NB4 (cell line): ENCODE measurements around the gene PNPLA5.

ENCODE experiments used
- CTCF ChIP-seq: IDR thresholded peaks from one replicate; pipeline ENCODE4 v1.5.1; 2012; ENCODE audit warnings: low read depth, low read length
- MAX ChIP-seq: IDR thresholded peaks from 2 replicates; pipeline ENCODE4 v1.6.1; 2011; ENCODE audit warnings: low read depth, low read length

- TF ChIP-seq CTCF (no peak), MAX (no peak)
Observed at GRCh38 chr22:43855431-43855830, 36.4 kb downstream of the PNPLA5 start.
